HG03439 (cell line): ENCODE results near the gene MRPL17.
A peak's percentile ranks its signal among the peaks of the same experiment; 100 is the strongest.

ENCODE experiments used
- ATAC-seq: cut with Tn5 transposase; IDR thresholded peaks from one replicate; pipeline ENCODE4 v1.9.1; 2021; ENCODE audit warnings: mild to moderate bottlenecking, moderate library complexity; ENCODE audit not compliant: unreplicated experiment

The MRPL17 gene

GRCh38 chr11:6655020-6655789 lies 27.9 kb downstream of the MRPL17 start:
- ATAC-seq, result no peak

- no peak for ATAC-seq
Measured at GRCh38 chr11:6654281-6655019, 28.7 kb downstream of the MRPL17 start.

- ATAC-seq, result no peak
Measured at GRCh38 chr11:6653656-6654055, 29.5 kb downstream of the MRPL17 start.

- no peak for ATAC-seq
Measured at GRCh38 chr11:6653097-6653496, 30.0 kb downstream of the MRPL17 start.

- ATAC-seq, result no peak
Measured at GRCh38 chr11:6652182-6652581, 31.0 kb downstream of the MRPL17 start.

GRCh38 chr11:6650980-6651379 lies 32.2 kb downstream of the MRPL17 start:
- no peak for ATAC-seq

GRCh38 chr11:6650104-6650503 lies 33.0 kb downstream of the MRPL17 start:
- no peak for ATAC-seq

GRCh38 chr11:6648501-6648900 lies 34.6 kb downstream of the MRPL17 start:
- ATAC-seq, result no peak

- ATAC-seq, result no peak
Measured at GRCh38 chr11:6647836-6648235, 35.3 kb downstream of the MRPL17 start.

GRCh38 chr11:6646918-6647679 lies 36.0 kb downstream of the MRPL17 start:
- ATAC-seq, result peak; percentile 79

- no peak for ATAC-seq
Measured at GRCh38 chr11:6646576-6646917, 36.6 kb downstream of the MRPL17 start.

GRCh38 chr11:6646071-6646470 lies 37.1 kb downstream of the MRPL17 start:
- ATAC-seq, result no peak

GRCh38 chr11:6642957-6643356 lies 40.2 kb downstream of the MRPL17 start:
- no peak for ATAC-seq

- no peak for ATAC-seq
Measured at GRCh38 chr11:6640985-6641701, 42.0 kb downstream of the MRPL17 start.

- no peak for ATAC-seq
Measured at GRCh38 chr11:6640036-6640984, 42.8 kb downstream of the MRPL17 start.

- ATAC-seq, result no peak
Measured at GRCh38 chr11:6638429-6638828, 44.7 kb downstream of the MRPL17 start.

- no peak for ATAC-seq
Measured at GRCh38 chr11:6637871-6638270, 45.3 kb downstream of the MRPL17 start.

GRCh38 chr11:6636480-6636879 lies 46.7 kb downstream of the MRPL17 start:
- ATAC-seq, result no peak

GRCh38 chr11:6635082-6635932 lies 47.8 kb downstream of the MRPL17 start:
- no peak for ATAC-seq
